ENCODE measurements around the gene CUBN.
"Not testable (repeated sequence)": the region's sequence is repeated elsewhere in the genome, so short reads cannot be mapped to it uniquely, and the experiment has no call there.

The CUBN gene

DNA sequence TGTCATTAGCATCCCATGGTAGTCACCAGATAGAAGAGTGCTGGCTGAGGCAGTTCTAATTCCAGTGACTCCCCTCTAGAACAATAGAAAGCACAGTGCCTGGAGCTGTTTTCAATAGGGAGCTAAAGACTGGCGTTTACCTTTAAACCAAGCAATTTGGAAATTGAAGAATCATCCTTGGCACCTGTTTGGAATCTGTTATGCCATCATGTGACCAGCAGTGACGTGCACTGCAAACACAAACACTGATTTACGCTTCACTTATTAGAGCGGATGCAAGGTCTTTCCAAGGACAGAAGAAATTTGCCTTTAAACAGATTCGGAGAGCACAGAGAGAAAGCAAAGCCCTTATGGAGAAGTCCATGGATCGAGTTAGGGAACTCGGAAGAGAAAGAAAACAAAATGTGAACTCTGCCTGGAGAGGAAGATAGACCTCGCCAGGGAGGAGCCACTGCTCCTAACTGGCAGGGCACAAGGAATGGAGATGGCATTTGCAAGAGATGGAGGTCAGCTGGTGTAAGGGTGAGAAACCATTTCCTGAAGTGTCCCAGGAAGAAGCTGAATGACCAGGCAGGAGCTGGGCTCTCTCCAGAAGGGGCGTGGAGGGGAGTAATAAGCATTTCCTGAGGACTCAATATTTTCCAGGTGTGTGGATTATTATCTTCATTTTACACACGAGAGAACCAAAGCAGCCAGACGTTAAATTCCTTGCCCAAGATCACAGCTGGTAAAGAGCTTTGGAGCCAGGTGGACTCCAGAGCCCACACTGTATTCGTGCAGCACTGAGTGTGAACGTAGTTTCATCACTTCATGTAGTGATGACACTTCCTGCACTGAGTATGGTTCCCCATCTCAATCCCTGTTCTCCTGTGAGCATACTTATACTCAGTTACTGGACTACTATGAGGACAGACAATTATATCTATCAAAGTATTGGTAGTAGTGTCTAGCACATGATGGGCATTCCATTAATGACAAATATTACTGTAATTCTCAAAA is 97.7 kb downstream of the CUBN start:
- FAIRE-seq: no peak

- FAIRE-seq: no peak
Observed at GRCh38 chr10:17029581-17030271, 99.9 kb downstream of the CUBN start.

- FAIRE-seq: no peak
Observed at GRCh38 chr10:17029239-17029580, 100.4 kb downstream of the CUBN start.

DNA sequence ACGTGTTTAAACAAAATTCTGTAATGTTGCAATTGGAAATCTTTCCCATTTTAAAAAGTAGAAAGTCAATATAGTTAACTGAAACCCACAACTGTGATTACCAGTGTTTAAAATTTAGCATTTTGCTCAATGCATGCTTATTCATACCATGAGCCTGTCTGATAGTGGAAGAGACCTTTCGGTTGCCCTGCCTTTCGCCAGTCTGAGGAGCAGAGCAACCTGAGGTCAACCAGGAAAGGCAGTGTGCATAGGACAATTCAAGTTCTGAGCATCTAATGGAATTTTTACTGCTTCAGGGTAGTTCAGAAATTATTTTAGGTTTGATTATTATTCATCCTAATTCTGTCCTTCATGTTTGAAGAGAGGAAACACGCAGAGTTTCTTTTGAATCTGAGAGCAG is 100.8 kb downstream of the CUBN start:
- no peak for FAIRE-seq

- FAIRE-seq: no peak
Observed at GRCh38 chr10:17026686-17027485, 102.7 kb downstream of the CUBN start.

GRCh38 chr10:17025444-17026295 is 103.9 kb downstream of the CUBN start:
- no peak for FAIRE-seq

DNA sequence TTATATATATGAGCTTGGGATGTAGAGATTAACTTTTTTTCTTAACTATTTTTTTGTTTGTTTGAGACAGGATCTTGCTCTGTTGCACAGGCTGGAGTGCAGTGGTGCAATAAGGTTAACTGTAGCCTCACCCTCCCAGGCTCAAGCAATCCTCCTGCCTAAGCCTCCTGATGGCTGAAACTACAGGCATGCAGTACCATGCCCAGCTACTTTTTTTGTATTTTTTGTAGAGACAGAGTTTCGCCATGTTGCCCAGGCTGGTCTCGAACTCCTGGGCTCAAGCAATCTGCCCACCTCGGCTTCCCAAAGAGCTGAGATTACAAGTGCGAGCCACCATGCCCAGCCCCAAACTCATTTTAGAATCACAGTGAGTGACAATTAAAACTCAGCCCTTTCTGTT is 105.2 kb downstream of the CUBN start:
- no peak for FAIRE-seq

- peak; percentile 24 for FAIRE-seq
Observed at GRCh38 chr10:17023386-17024298, 106.0 kb downstream of the CUBN start.

GRCh38 chr10:17022896-17023295 is 106.7 kb downstream of the CUBN start:
- FAIRE-seq: no peak

GRCh38 chr10:17022466-17022825 is 107.2 kb downstream of the CUBN start:
- FAIRE-seq: no peak

GRCh38 chr10:17021656-17022465 is 107.8 kb downstream of the CUBN start:
- no peak for FAIRE-seq

DNA sequence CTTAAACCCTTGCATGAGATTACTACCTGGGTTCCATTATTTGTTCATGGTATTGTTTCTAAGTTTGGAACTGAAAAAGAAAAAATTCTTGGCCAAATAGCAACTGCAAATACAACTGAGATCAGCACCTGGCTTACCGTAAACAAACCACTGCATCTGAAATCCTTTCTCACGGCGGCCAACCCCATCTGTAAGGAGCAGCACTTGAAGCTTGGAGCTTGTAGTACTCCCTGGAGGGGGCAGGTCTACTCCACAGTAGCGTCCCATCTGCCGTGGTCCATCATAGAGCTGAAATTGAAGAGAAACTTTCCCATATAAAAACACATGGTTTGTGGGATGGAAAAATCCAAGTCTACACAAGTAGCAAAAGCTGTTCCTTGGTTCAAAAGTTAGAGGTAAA is 109.9 kb downstream of the CUBN start:
- FAIRE-seq: no peak

DNA sequence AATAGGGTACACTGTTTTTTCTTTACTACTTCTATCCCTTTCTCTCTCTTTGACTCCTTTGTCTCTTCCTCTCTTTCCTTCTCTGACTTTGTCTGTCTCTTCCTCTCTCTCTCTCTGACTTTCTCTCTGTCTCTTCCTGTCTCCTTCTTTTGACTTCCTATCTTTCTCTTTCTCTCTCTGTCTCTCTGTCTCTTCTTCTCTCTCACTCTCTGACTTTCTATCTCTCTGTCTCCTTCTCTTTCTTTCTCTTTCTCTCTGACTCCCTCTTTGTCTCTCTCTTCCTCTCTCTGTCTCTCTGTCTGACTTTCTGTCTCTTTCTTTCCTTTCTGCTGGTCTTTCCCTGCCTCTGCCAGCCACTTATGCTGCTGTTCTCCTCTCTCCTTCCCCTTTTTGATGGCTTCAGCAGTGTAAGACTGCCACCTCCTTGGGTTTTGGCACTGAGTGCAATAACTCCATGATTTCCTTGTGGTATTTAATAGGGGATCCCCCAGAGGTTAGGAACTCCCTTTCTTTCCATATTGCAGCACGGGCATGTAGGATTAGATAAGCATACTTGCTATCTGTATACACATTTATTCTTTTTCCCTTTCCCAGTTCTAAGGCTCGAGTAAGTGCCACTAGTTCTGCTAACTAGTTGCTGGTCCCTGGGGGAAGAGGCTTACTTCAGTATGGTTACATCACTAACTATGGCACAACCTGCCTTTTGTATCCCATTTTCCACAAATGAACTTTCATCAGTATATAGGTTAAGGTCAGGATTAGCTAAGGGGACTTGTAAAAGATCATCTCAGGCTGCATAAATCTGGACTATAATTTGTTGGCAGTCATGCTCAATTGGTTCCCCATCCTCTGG is 116.3 kb downstream of the CUBN start:
- FAIRE-seq: not testable (repeated sequence)

GRCh38 chr10:17012731-17013130 is 116.9 kb downstream of the CUBN start:
- FAIRE-seq: not testable (repeated sequence)

DNA sequence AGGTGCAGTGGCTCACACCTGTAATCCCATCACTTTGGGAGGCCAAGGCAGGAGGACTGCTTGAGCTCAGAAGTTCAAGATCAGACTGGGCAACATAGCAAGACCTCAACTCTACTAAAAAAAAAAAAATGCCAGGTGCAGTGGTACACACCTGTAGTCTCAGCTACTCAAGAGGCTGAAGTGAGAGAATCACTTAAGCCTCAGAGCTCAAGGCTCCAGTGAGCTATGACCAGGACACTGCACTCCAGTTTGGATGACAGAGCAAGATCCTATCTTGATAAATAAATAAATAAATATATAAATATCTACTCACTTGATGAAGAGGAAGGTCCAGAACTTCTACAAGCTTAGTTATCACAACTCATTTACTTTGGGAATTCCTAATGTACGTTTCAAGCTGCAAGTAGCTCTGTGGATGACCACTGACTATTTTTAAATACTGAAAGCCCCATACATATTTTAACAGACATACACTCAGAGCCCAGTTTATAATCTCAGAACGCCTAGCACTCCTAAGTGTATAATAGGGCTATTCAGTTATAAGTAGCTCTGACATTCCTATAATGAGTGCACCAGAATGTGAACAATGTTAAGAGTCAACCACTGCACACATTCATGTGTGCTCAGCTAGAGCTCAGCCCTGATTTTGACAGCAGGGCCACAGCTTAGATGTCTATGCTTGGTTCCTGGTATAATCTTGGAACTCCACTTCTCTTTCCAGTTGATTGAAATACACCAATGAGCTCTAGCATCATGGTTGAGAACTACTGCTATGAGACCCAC is 119.1 kb downstream of the CUBN start:
- no peak for FAIRE-seq

- FAIRE-seq: no peak
Observed at GRCh38 chr10:17009212-17009700, 120.4 kb downstream of the CUBN start.

DNA sequence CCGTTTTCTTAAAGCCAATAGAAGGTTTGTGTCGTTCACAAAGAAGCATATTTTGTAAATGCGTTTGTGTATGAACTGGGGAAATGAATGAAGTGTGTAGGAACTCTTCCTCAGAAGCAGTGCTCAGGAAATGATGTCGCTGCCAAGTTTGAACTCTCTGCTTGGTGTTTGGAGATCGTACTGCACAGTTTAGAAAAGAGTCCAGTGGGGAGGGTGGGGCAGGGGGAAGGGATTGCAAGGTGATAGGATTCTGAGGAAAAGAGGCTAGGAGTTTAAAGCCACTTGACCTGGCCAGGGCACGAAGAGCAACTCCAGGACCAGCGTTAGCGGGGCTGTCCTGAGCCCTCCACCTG is 122.2 kb downstream of the CUBN start:
- FAIRE-seq: no peak

GRCh38 chr10:17006631-17007417 is 122.8 kb downstream of the CUBN start:
- FAIRE-seq: no peak

Data from islet of Langerhans (tissue), 1 donor.